Naive thymus-derived CD4-positive, alpha-beta T cell (primary cell): ENCODE data around the gene BCAS3. TPM values are rescaled to one million over a fixed set of nuclear protein-coding genes. Genes with fewer than 3 reads are reported as not detected.

ENCODE experiments used
- ATAC-seq: fragments of 150-1000 bp; cut with Tn5 transposase; 2 replicates; pipeline ENCODE4 v1.10.0; 2021; ENCODE audit warnings: mild to moderate bottlenecking, moderate library complexity
- CTCF ChIA-PET: fragments of 350-600 bp; sonication (Branson Sonifier 250); formaldehyde crosslinking; loops from one replicate; lab custom pipeline; 2021; ENCODE audit warnings: antibody characterized with exemption; lab: Charles Lee
- POLR2A ChIA-PET: fragments of 350-600 bp; sonication (Branson Sonifier 250); formaldehyde crosslinking; loops from one replicate; lab custom pipeline; 2021; ENCODE audit warnings: antibody characterized with exemption, inconsistent platforms; lab: Charles Lee
- DNase-seq, 9 donors: peaks; one replicate each; pipeline versions ENCODE4 v3.0.0 to v3.0.0-alpha.2; 2020 to 2022; ENCODE audit warnings: mixed read lengths in 1 of 9
- H3K27ac ChIP-seq: one replicate; pipeline ENCODE4 v1.7.0; 2013; ENCODE audit warnings: mild to moderate bottlenecking, low read depth, low read length, moderate library complexity
- H3K27me3 ChIP-seq, 2 donors: one replicate each; pipeline ENCODE4 v1.7.0; 2013; ENCODE audit warnings: low read length in 2 of 2, mild to moderate bottlenecking in 2 of 2, moderate library complexity in 2 of 2; ENCODE audit not compliant: control insufficient read depth in 2 of 2, insufficient read depth in 2 of 2
- H3K36me3 ChIP-seq, 3 experiments: 1 replicate in 2 of 3; 2 replicates in 1 of 3; pipeline ENCODE4 v1.7.0; 2013; ENCODE audit warnings: low read length in 3 of 3, mild to moderate bottlenecking in 3 of 3, moderate library complexity in 1 of 3; ENCODE audit not compliant: insufficient read depth in 3 of 3, control insufficient read depth in 2 of 3
- H3K4me1 ChIP-seq, 2 donors: one replicate each; pipeline ENCODE4 v1.7.0; 2013; ENCODE audit warnings: low read length in 2 of 2, mild to moderate bottlenecking in 2 of 2, moderate library complexity in 1 of 2; ENCODE audit not compliant: control insufficient read depth in 2 of 2, insufficient read depth in 2 of 2
- H3K4me3 ChIP-seq: 2 replicates; pipeline ENCODE4 v1.7.0; 2013; ENCODE audit warnings: mild to moderate bottlenecking, low read length
- H3K9me3 ChIP-seq, 3 experiments: 1 replicate in 2 of 3; 2 replicates in 1 of 3; pipeline ENCODE4 v1.7.0; 2013; ENCODE audit warnings: low read length in 3 of 3; ENCODE audit not compliant: control insufficient read depth in 2 of 3
- H3K27ac Mint-ChIP-seq, 9 donors: one replicate each; pipeline ENCODE4 v1.8.0; 2020 to 2022; ENCODE audit warnings: mixed read lengths in 9 of 9, mild to moderate bottlenecking in 8 of 9, moderate library complexity in 5 of 9, inconsistent platforms in 2 of 9
- H3K27me3 Mint-ChIP-seq, 5 donors: one replicate each; pipeline ENCODE4 v1.8.0; 2021 to 2022; ENCODE audit warnings: mixed read lengths in 5 of 5, mild to moderate bottlenecking in 1 of 5
- H3K36me3 Mint-ChIP-seq, 5 donors: one replicate each; pipeline ENCODE4 v1.8.0; 2020 to 2022; ENCODE audit warnings: mixed read lengths in 5 of 5, mild to moderate bottlenecking in 3 of 5, inconsistent platforms in 1 of 5
- H3K4me1 Mint-ChIP-seq, 7 donors: one replicate each; pipeline ENCODE4 v1.8.0; 2020 to 2022; ENCODE audit warnings: mixed read lengths in 7 of 7, mild to moderate bottlenecking in 3 of 7, inconsistent platforms in 1 of 7
- H3K4me3 Mint-ChIP-seq, 10 donors: one replicate each; pipeline ENCODE4 v1.8.0; 2020 to 2022; ENCODE audit warnings: mild to moderate bottlenecking in 10 of 10, mixed read lengths in 10 of 10, moderate library complexity in 6 of 10, inconsistent platforms in 2 of 10
- H3K9me3 Mint-ChIP-seq, 11 donors: one replicate each; pipeline ENCODE4 v1.8.0; 2020 to 2022; ENCODE audit warnings: mixed read lengths in 11 of 11, mild to moderate bottlenecking in 4 of 11, inconsistent platforms in 1 of 11, moderate library complexity in 1 of 11
- intact Hi-C, 2 donors: fragments of 100-400 bp; cut with micrococcal nuclease; formaldehyde crosslinking; loops; one replicate each; pipeline ENCODE4 v1.15.1; 2023
- polyA plus RNA-seq, 2 donors: library from polyadenylated mRNA; unstranded; fragments of 300-500 nt; fragmentation: Illumina TruSeq; gene quantifications; one replicate each; pipeline ENCODE4 v1.2.3, GENCODE V29; 2021
- total RNA-seq, 6 experiments: library from RNA in 5 of 6; stranded (reverse) in 5 of 6; gene quantifications; 1 replicate in 5 of 6; 2 replicates in 1 of 6; pipeline ENCODE4 v1.2.3 and lab custom pipeline; 2021 to 2026

The BCAS3 gene
- total and polyA plus RNA-seq, 7 experiments from 2014 or later = 18.4 to 57.8 (median 37.5) TPM

DNA sequence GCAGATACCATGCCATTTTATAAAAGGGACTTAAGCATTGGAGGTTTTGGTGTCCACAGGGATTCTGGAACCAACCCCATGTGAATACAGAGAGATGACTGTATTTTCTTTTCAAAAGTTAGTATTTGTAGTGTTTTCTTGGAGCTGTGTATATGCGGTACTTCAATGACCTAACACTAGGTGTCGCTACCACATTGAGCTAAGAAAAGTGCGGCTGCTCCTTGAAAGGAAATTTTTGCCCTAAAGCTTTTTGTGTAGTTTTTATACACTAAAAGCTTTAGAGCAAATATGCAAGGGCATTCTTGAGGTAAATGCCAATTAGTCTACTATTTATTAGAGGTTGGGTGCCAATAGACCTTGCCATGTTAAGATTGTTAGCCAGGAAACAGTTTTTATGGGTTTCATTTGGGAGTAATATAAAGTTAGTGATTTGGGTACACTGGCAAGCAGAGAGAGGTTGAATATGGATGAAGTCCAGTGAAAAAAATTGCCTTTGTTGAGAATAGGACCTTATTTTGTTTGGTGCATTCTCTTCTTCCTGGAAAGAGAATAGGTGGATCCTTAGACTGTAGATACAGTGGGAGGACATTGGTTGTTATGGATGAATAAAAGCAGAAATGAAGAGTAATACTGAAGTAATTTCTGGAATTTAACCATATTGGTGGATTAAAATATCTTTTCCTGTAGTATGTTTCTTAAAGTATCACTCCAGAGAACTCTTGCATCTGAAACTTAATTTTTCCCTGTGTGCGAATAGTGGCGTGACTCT, 43.3 kb downstream of the BCAS3 start:
- H3K27ac Mint-ChIP-seq = peak overlapping the region in 1 of 9 donors; percentile 17
- CTCF ChIA-PET = interaction anchor here (0.6 to 1.6 kb wide), 8 partner anchors 12 to 1345 kb away, joined by 3 to 7 read pairs (median 4); partner anchors contain the start of gene BCAS3
- H3K36me3 ChIP-seq = no peaks in the 10 kb centered on the region
- intact Hi-C loops = loop anchor here in 1 of 2 donors (1.0 to 5.0 kb wide), 4 partner anchors 250 to 1116 kb away; no protein-coding TSS in a partner anchor
- no peak overlapping the region for H3K27ac ChIP-seq
- DNase-seq = peak in 7 of 9 donors; percentile 13 to 56 (median 43)
- no peaks in the 10 kb centered on the region for H3K9me3 Mint-ChIP-seq
- H3K4me1 Mint-ChIP-seq = peaks cover 0 to 9% (median 3%) of the 10 kb centered on the region in 7 donors
- ATAC-seq = peak; percentile 68
- peaks cover 0 to 7% (median 5%) of the 10 kb centered on the region in 5 donors for H3K36me3 Mint-ChIP-seq
- peaks cover 0 to 7% (median 0%) of the 10 kb centered on the region in 5 donors for H3K27me3 Mint-ChIP-seq
- no peak overlapping the region for H3K4me3 Mint-ChIP-seq
- no peak overlapping the region for H3K4me3 ChIP-seq
- POLR2A ChIA-PET = no interaction called here
- H3K27me3 ChIP-seq = no peaks in the 10 kb centered on the region
- no peaks in the 10 kb centered on the region for H3K4me1 ChIP-seq
- no peaks in the 10 kb centered on the region for H3K9me3 ChIP-seq

DNA sequence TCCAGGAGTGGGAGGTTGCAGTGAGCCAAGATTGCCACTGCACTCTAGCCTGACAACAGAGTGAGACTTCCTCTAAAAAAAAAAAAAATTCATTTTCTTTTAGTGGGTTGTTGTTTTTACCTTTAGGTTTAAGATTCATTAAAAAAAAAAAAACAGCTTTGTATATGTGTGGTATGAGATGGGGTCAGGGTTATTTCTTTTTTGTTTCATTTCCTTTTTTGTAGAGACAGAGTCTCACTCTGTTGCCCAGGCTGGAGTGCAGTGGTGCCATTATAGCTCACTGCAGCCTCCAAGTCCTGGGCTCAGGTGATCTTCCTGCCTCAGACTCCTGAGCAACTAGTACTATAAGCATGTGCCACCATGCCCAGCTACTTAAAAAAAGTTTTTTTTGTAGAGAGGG, 47.0 kb downstream of the BCAS3 start:
- ChIA-PET CTCF (no interaction called here), POLR2A (no interaction called here)
- no peak overlapping the region for H3K27ac Mint-ChIP-seq
- H3K4me1 ChIP-seq = no peaks in the 10 kb centered on the region
- no peaks in the 10 kb centered on the region for H3K9me3 ChIP-seq
- no peak overlapping the region for H3K4me3 Mint-ChIP-seq
- peaks cover 0 to 18% (median 16%) of the 10 kb centered on the region in 5 donors for H3K36me3 Mint-ChIP-seq
- H3K27me3 ChIP-seq = no peaks in the 10 kb centered on the region
- peaks cover 0 to 7% (median 0%) of the 10 kb centered on the region in 5 donors for H3K27me3 Mint-ChIP-seq
- no peak overlapping the region for H3K4me3 ChIP-seq
- H3K4me1 Mint-ChIP-seq = peaks cover 0 to 9% (median 4%) of the 10 kb centered on the region in 7 donors
- intact Hi-C loops = loop anchor here in 1 of 2 donors (5.0 kb wide), 1 partner anchor 1113 kb away; no protein-coding TSS in a partner anchor
- no peak for DNase-seq
- ATAC-seq = no peak
- no peaks in the 10 kb centered on the region for H3K36me3 ChIP-seq
- H3K9me3 Mint-ChIP-seq = no peaks in the 10 kb centered on the region
- no peak overlapping the region for H3K27ac ChIP-seq

DNA sequence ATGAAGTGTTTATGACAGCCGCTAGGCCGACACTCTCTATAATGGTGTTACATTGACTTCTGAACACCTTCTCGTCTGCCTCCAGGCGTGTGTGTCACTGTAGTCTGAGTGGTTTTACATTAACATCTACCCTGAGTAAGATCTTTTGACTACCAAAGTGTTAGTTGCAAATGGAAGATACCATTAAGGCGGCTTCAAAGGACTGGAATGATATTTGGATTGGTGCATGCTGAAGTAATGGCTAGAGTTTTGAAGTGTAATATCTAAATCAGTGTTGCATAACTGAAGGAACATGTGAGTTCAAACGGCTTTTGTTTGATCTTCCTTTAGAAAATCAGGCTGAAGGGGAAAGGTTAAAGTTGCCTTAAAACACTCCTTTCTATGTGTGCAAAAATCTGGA, 52.2 kb downstream of the BCAS3 start:
- intact Hi-C loops = loop anchor here in 1 of 2 donors (10.0 kb wide), 1 partner anchor 65 kb away; no protein-coding TSS in a partner anchor
- H3K4me1 Mint-ChIP-seq = peaks cover 6 to 19% (median 8%) of the 10 kb centered on the region in 7 donors
- H3K9me3 ChIP-seq = no peaks in the 10 kb centered on the region
- H3K9me3 Mint-ChIP-seq = no peaks in the 10 kb centered on the region
- ChIA-PET CTCF (interaction anchor here (0.8 kb wide), 1 partner anchor 925 kb away, joined by 3 read pairs; no protein-coding TSS in a partner anchor), POLR2A (no interaction called here)
- no peaks in the 10 kb centered on the region for H3K27me3 ChIP-seq
- DNase-seq = no peak
- no peaks in the 10 kb centered on the region for H3K36me3 ChIP-seq
- peaks cover 0 to 26% (median 18%) of the 10 kb centered on the region in 5 donors for H3K36me3 Mint-ChIP-seq
- no peak for ATAC-seq
- no peak overlapping the region for H3K27ac ChIP-seq
- H3K4me3 ChIP-seq = no peak overlapping the region
- H3K27me3 Mint-ChIP-seq = no peaks in the 10 kb centered on the region
- H3K4me3 Mint-ChIP-seq = peak overlapping the region in 1 of 10 donors; percentile 48
- H3K4me1 ChIP-seq = no peaks in the 10 kb centered on the region
- no peak overlapping the region for H3K27ac Mint-ChIP-seq

DNA sequence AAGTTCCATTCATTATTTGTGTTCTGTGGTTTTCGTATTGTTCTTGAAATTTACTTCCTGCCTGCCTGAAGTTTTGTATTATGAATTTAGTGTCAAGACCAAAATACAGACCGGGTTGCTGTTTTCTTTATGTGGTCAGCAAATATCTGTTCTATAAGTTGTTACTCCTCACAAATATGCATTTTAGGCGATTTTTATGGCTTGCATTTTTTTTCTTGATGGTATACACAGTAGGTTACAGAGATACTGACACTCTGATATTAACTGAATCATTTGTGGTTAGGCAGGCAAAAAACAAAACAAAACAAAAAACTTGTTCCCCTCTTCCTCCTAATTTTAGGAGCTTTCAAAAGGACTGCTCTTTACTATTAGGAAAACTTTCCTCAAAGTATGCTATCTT, 52.6 kb downstream of the BCAS3 start:
- POLR2A ChIA-PET = no interaction called here
- H3K27ac Mint-ChIP-seq = no peak overlapping the region

DNA sequence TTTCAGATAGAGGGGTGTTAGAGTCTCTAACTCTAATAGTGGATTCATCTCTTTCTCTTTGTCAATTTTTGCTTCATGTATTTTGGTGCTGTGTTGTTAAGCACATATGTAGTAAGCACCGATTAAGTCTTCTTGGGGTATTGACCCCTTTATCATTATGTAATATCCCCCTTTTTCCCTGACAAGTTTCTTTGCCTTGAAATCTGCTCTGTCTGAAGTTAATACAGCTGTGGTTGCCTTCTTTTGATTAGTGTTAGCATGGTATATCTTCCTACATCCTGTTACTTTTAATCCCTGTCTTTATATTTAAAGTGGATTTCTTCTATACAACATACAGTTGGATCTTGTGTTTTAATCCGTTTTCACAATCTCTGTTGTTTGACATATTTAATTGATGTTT, 60.6 kb downstream of the BCAS3 start:
- intact Hi-C loops = loop anchor here in 1 of 2 donors (10.0 kb wide), 1 partner anchor 57 kb away; no protein-coding TSS in a partner anchor
- ATAC-seq = no peak
- peaks cover 0 to 4% (median 0%) of the 10 kb centered on the region in 11 donors for H3K9me3 Mint-ChIP-seq
- Histone ChIP-seq H3K27me3 (peaks cover 0 to 3% of the 10 kb centered on the region in 2 donors), H3K4me1 (no peaks in the 10 kb centered on the region), H3K27ac (no peak overlapping the region), H3K4me3 (no peak overlapping the region), H3K36me3 (no peaks in the 10 kb centered on the region), H3K9me3 (no peaks in the 10 kb centered on the region)
- H3K36me3 Mint-ChIP-seq = peaks cover 2 to 41% (median 16%) of the 10 kb centered on the region in 5 donors
- POLR2A ChIA-PET = no interaction called here
- no peak for DNase-seq
- H3K27ac Mint-ChIP-seq = no peak overlapping the region
- H3K4me3 Mint-ChIP-seq = no peak overlapping the region
- H3K4me1 Mint-ChIP-seq = peaks cover 0 to 16% (median 9%) of the 10 kb centered on the region in 7 donors
- CTCF ChIA-PET = no interaction called here
- H3K27me3 Mint-ChIP-seq = peaks cover 0 to 5% (median 0%) of the 10 kb centered on the region in 5 donors

More for the DNA sequence above, 52.6 kb downstream of the BCAS3 start:
- no peaks in the 10 kb centered on the region for H3K27me3 ChIP-seq
- H3K9me3 ChIP-seq = no peaks in the 10 kb centered on the region
- H3K4me1 ChIP-seq = no peaks in the 10 kb centered on the region
- H3K4me3 Mint-ChIP-seq = no peak overlapping the region
- ATAC-seq (no peak), DNase-seq (no peak)
- H3K27ac ChIP-seq = no peak overlapping the region
- CTCF ChIA-PET = no interaction called here
- peaks cover 0 to 27% (median 16%) of the 10 kb centered on the region in 5 donors for H3K36me3 Mint-ChIP-seq
- intact Hi-C loops = loop anchor here in 1 of 2 donors (10.0 kb wide), 1 partner anchor 65 kb away; no protein-coding TSS in a partner anchor
- no peaks in the 10 kb centered on the region for H3K9me3 Mint-ChIP-seq
- H3K27me3 Mint-ChIP-seq = no peaks in the 10 kb centered on the region
- H3K36me3 ChIP-seq = no peaks in the 10 kb centered on the region
- H3K4me1 Mint-ChIP-seq = peaks cover 6 to 19% (median 8%) of the 10 kb centered on the region in 7 donors
- no peak overlapping the region for H3K4me3 ChIP-seq

DNA sequence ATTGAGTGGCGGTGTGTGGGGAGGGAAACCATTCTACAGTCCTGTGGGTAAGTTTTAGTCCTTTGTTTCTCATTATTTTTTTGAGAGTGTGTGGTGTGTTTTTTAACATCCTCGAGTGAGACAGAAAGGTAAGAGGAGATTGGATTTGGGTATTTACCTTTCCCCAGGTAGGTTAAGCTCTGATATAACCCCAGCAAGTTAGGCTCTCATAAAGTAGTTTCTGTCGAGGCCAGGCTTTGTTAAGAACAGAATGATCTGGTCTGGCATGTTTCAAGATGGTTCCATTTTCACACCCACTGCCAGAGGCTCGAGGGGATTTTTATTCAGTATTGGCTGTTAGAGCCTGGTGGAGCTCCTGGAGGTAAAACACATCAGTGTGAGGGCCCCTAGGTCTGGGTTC, 62.9 kb downstream of the BCAS3 start:
- no peaks in the 10 kb centered on the region for H3K9me3 ChIP-seq
- CTCF ChIA-PET = no interaction called here
- Mint-ChIP-seq H3K9me3 (peaks cover 0 to 4% (median 0%) of the 10 kb centered on the region in 11 donors), H3K27me3 (peaks cover 0 to 5% (median 0%) of the 10 kb centered on the region in 5 donors), H3K4me1 (peaks cover 0 to 16% (median 7%) of the 10 kb centered on the region in 7 donors), H3K4me3 (no peak overlapping the region), H3K27ac (no peak overlapping the region), H3K36me3 (peaks cover 2 to 35% (median 16%) of the 10 kb centered on the region in 5 donors)
- H3K27ac ChIP-seq = no peak overlapping the region
- H3K27me3 ChIP-seq = peaks cover 0 to 3% of the 10 kb centered on the region in 2 donors
- H3K4me3 ChIP-seq = no peak overlapping the region
- intact Hi-C loops = no loop called here
- POLR2A ChIA-PET = interaction anchor here (0.5 kb wide), 1 partner anchor 358 kb away, joined by 3 read pairs; no protein-coding TSS in a partner anchor
- no peak for ATAC-seq
- no peaks in the 10 kb centered on the region for H3K36me3 ChIP-seq
- no peaks in the 10 kb centered on the region for H3K4me1 ChIP-seq
- DNase-seq = no peak
